ENCODE results near the gene EMILIN1.
A peak's percentile ranks its signal among the peaks of the same experiment; 100 is the strongest.

The EMILIN1 gene

GRCh38 chr2:27080140-27080469 lies 1.7 kb downstream of the EMILIN1 start:
- DNase-seq (ENCODE audit: low read depth in 2 of 2): no peak

GRCh38 chr2:27080603-27080936 lies 2.2 kb downstream of the EMILIN1 start:
- no peak for DNase-seq (ENCODE audit: low read depth in 2 of 2)

- DNase-seq (ENCODE audit: low read depth in 2 of 2): no peak
These were observed 3.8 kb downstream of the EMILIN1 start for GRCh38 chr2:27081984-27082772.

- no peak for DNase-seq (ENCODE audit: low read depth in 2 of 2)
These were observed 4.5 kb downstream of the EMILIN1 start for GRCh38 chr2:27082773-27083409.

GRCh38 chr2:27083410-27084296 lies 5.2 kb downstream of the EMILIN1 start:
- no peak for DNase-seq (ENCODE audit: low read depth in 2 of 2)

- DNase-seq (ENCODE audit: low read depth in 2 of 2): no peak
These were observed 6.1 kb downstream of the EMILIN1 start for GRCh38 chr2:27084297-27085061.

- DNase-seq (ENCODE audit: low read depth in 2 of 2): no peak
These were observed 6.8 kb downstream of the EMILIN1 start for GRCh38 chr2:27085062-27085672.

- DNase-seq (ENCODE audit: low read depth in 2 of 2): peak; percentile 18 to 26
These were observed 7.3 kb downstream of the EMILIN1 start for GRCh38 chr2:27085673-27086089.

- peak; percentile 97 for DNase-seq (ENCODE audit: low read depth in 2 of 2)
These were observed 7.8 kb downstream of the EMILIN1 start for GRCh38 chr2:27086090-27086723.

GRCh38 chr2:27086724-27087593 lies 8.5 kb downstream of the EMILIN1 start, which contains the start of gene KHK:
Gene KHK (plus strand): TSS chr2:27086772. CDS start chr2:27087260, 488 bp downstream.
- no peak for DNase-seq (ENCODE audit: low read depth in 2 of 2)

GRCh38 chr2:27087823-27088410 lies 9.5 kb downstream of the EMILIN1 start:
- no peak for DNase-seq (ENCODE audit: low read depth in 2 of 2)

- no peak for DNase-seq (ENCODE audit: low read depth in 2 of 2)
These were observed 10.2 kb downstream of the EMILIN1 start for GRCh38 chr2:27088634-27089033.

- DNase-seq (ENCODE audit: low read depth in 2 of 2): no peak
These were observed 10.9 kb downstream of the EMILIN1 start for GRCh38 chr2:27089111-27089954.

GRCh38 chr2:27091746-27092695 lies 13.6 kb downstream of the EMILIN1 start:
- no peak for DNase-seq (ENCODE audit: low read depth in 2 of 2)

GRCh38 chr2:27092696-27093429 lies 14.4 kb downstream of the EMILIN1 start:
- no peak for DNase-seq (ENCODE audit: low read depth in 2 of 2)

Data from stimulated activated CD8-positive, alpha-beta memory T cell treated with anti-CD3 and anti-CD28 coated beads, Interleukin-2, amount 100 ng/mL, for 48 hours (primary cell).